Mucosa of descending colon (tissue), 3 donors: ENCODE results near the gene ETF1. TPM values are rescaled to one million over a fixed set of nuclear protein-coding genes. Genes with fewer than 3 reads are reported as not detected.

Experiments
- ATAC-seq: fragments of 200-7000 bp; cut with Tn5 transposase; one replicate; pipeline ENCODE4 v1.9.1; 2020; ENCODE audit warnings: mild to moderate bottlenecking, moderate library complexity
- DNase-seq, 3 donors: peaks; one replicate each; pipeline ENCODE4 v3.0.0-alpha.2; 2020
- H3K36me3 ChIP-seq: fragments of 200-600 bp; one replicate; pipeline ENCODE4 v1.8.0; 2021; ENCODE audit warnings: low read depth, mild to moderate bottlenecking
- H3K4me1 ChIP-seq: fragments of 200-600 bp; one replicate; pipeline ENCODE4 v1.8.0; 2021; ENCODE audit warnings: low read depth, mild to moderate bottlenecking
- H3K4me3 ChIP-seq: fragments of 200-600 bp; one replicate; pipeline ENCODE4 v1.8.0; 2021; ENCODE audit warnings: mild to moderate bottlenecking
- H3K9me3 ChIP-seq: fragments of 200-600 bp; one replicate; pipeline ENCODE4 v1.8.0; 2021; ENCODE audit warnings: mild to moderate bottlenecking
- CTCF ChIP-seq: fragments of 200-600 bp; IDR thresholded peaks from one replicate; pipeline ENCODE4 v1.8.0; 2022; ENCODE audit warnings: antibody characterized with exemption, mild to moderate bottlenecking
- intact Hi-C, 2 donors: fragments of 100-400 bp; cut with DNase I in 1 of 2; cut with micrococcal nuclease in 1 of 2; formaldehyde crosslinking; loops; one replicate each; pipeline versions ENCODE4 v1.11.0 to v1.11.1; 2022; cut with DNase I, micrococcal nuclease
- total RNA-seq, 3 donors: library from RNA; stranded (reverse); fragmentation: NEBNext Ultra II Directional in 2 of 3; extraction: Animal tissue kit (Norgen Biotek cat#: 25700) in 2 of 3; gene quantifications; one replicate each; pipeline versions ENCODE4 v1.2.1 to v1.2.4, GENCODE V29; 2021 to 2023
- donor health status: DM: no; HTN: no; CAD: no; lungs with moderate emphysema.
- donor health status: DM: no; HTN: no; CAD: no.
- donor health status: DM: no; HTN: yes; CAD: no.

Gene ETF1
- total RNA-seq, 3 donors from 2014 or later, result 66.5 to 114 (median 85.7) TPM

DNA sequence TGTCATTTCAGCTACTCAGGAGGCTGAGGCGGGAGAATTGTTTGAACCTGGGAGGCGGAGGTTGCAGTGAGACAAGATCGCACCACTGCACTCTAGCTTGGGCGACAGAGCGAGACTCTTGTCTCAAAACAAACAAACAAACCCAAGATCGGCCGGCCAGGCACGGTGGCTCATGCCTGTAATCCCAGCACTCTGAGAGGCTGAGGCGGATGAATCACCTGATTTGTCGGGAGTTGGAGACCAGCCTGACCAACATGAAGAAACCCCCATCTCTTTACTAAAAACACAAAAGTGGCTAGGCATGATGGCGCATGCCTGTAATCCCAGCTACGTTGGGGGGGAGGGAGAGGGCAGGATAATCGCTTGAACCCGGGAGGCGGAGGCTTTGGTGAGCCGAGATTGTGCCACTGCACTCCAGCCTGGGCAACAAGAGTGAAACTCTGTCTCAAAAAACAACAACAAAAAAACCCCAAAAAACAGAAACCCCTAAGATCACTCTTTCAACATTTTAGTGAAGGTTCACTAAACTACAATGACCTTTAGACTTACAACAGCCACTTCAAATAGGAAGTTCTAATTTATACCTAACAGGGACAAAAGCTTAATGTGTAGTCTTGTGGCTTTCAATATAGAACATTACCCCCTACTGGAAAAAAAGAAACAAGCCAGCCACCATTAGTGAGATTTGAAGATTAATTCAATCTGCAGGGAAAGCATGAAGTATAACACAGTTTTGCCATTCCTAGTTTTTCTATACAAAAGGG lies 25.2 kb upstream of the ETF1 start:
- Histone ChIP-seq H3K36me3 (peaks cover 40% of the 10 kb centered on the region), H3K4me3 (no peak overlapping the region), H3K4me1 (no peaks in the 10 kb centered on the region), H3K9me3 (no peaks in the 10 kb centered on the region)
- ATAC-seq (no peak), DNase-seq (no peak)
- intact Hi-C loops, result no loop called here
- TF ChIP-seq CTCF, result no peak

- H3K4me3 ChIP-seq, result no peak overlapping the region
- H3K4me1 ChIP-seq, result no peaks in the 10 kb centered on the region
- H3K36me3 ChIP-seq, result peaks cover 34% of the 10 kb centered on the region
- no peak for ATAC-seq
- intact Hi-C loops, result no loop called here
- H3K9me3 ChIP-seq, result no peaks in the 10 kb centered on the region
- TF ChIP-seq CTCF, result no peak
- no peak for DNase-seq
Measured at GRCh38 chr5:138566792-138567191, 23.8 kb upstream of the ETF1 start.

GRCh38 chr5:138565100-138565821 lies 22.2 kb upstream of the ETF1 start:
- no peaks in the 10 kb centered on the region for H3K4me1 ChIP-seq
- intact Hi-C loops, result no loop called here
- H3K4me3 ChIP-seq, result no peak overlapping the region
- H3K9me3 ChIP-seq, result no peaks in the 10 kb centered on the region
- H3K36me3 ChIP-seq, result peaks cover 33% of the 10 kb centered on the region
- ATAC-seq, result peak; percentile 69
- no peak for TF ChIP-seq CTCF
- DNase-seq, result no peak

- intact Hi-C loops, result no loop called here
- Histone ChIP-seq H3K4me1 (no peaks in the 10 kb centered on the region), H3K4me3 (no peak overlapping the region), H3K36me3 (peaks cover 28% of the 10 kb centered on the region), H3K9me3 (no peaks in the 10 kb centered on the region)
- DNase-seq (no peak), ATAC-seq (no peak)
- TF ChIP-seq CTCF, result no peak
Measured at GRCh38 chr5:138564242-138564641, 21.2 kb upstream of the ETF1 start.

- no peak for ATAC-seq
- Histone ChIP-seq H3K36me3 (peaks cover 24% of the 10 kb centered on the region), H3K9me3 (no peaks in the 10 kb centered on the region), H3K4me1 (no peaks in the 10 kb centered on the region), H3K4me3 (no peak overlapping the region)
- TF ChIP-seq CTCF, result no peak
- intact Hi-C loops, result no loop called here
- DNase-seq, result no peak
Measured at GRCh38 chr5:138563340-138564118, 20.5 kb upstream of the ETF1 start.
